GM04504 (cell line): ENCODE data around the gene FBXO34.
A peak's percentile ranks its signal among the peaks of the same experiment; 100 is the strongest.

Source experiments
- DNase-seq: peaks from one replicate; pipeline ENCODE4 v3.0.0-alpha.2; 2012; ENCODE audit warnings: low read depth

Gene FBXO34, protein sequence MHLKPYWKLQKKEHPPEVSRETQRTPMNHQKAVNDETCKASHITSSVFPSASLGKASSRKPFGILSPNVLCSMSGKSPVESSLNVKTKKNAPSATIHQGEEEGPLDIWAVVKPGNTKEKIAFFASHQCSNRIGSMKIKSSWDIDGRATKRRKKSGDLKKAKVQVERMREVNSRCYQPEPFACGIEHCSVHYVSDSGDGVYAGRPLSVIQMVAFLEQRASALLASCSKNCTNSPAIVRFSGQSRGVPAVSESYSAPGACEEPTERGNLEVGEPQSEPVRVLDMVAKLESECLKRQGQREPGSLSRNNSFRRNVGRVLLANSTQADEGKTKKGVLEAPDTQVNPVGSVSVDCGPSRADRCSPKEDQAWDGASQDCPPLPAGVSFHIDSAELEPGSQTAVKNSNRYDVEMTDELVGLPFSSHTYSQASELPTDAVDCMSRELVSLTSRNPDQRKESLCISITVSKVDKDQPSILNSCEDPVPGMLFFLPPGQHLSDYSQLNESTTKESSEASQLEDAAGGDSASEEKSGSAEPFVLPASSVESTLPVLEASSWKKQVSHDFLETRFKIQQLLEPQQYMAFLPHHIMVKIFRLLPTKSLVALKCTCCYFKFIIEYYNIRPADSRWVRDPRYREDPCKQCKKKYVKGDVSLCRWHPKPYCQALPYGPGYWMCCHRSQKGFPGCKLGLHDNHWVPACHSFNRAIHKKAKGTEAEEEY

DNA sequence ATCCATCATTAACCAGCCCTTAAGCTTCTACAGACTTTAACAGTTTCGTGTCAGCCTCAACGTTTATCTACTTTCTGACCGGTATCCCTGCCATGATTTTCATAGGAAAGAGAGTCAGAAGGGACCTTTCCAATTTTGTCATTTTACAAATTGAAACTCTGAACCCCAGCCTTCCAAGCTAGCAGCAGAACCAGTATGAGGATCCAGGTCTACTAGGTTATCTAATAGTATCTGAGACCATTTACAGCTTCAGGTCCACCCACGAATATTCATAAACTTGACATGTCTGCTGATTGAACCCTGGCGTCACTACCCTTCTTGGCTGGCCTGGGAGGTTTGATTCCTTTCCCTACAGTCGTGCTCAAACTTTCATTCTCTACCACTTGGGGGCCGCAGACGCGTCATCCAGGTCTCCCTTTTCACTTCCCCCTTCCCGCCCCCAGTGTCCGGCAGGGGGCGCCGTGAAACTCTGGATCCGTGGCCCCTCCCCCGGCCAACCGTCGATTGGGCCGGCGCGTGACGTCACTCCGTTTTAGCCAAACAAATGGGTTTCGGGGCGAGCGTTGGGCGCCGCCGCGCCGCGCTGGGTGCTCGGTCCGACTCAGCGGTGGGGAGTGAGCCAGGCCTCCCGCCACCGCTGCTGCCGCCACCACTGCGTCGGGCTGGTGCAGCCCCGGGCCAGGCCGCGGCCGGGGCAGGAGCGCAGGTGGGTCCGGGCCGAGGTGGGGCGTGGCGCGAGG lies at the start of gene FBXO34:
FBXO34 (plus strand) TSS at position 590 of the 740 bp plus-strand sequence. CDS start 78,970 bp downstream, outside the sequence.
- peak; percentile 93 for DNase-seq

DNA sequence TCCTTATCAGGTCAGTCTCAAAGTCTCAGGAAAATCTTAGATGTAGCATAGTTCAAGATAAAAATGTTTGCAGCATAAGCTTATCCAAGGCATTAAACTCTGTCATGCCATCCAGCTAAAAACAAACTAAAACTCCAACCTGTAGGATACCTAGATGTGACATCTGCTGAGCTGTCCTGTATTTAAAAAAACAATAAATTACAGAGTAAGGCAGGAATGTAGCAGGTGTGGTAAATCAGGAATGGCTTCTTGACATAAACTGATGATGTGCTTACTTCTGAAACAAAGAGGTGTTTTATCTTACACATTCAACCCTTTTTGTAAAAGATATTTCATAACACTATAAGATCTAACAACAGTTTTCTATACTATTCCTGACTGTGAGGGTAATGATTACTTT lies 49.3 kb upstream of the FBXO34 start:
- DNase-seq, result no peak

DNA sequence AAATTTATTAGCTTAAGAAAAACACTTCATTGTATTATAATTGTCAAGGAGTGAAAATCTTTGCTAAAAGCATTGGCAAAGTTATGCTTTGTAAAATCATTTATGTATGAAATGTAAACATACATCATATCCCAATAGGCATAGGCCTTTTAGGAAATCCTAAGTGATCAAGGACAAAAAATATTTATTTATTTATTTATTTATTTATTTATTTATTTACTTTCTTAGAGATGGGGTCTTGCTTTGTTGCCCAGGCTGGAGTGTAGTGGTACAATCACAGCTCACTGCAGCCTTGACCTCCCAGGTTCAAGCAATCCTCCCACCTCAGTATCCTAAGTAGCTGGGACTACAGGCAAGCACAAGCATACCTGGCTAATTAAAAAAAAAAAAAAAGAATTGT lies 47.9 kb upstream of the FBXO34 start:
- no peak for DNase-seq

DNA sequence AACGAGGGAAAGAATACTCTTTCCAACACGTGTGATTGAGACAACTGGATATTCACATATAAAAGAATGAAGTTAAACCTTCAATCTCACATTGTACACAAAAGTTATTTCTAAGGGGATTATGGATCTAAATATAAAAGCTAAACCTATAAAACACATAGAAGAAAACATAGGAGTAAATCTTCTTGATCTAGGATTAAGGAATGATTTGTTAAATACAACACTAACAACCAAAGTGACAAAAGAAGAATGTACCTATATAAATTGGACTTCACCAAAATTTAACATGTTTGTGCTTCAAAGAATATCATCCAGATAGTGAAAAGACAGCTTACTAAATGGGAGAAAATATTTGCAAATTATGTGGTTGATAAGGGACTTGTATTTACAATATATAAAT lies 43.0 kb upstream of the FBXO34 start:
- DNase-seq, result no peak

DNA sequence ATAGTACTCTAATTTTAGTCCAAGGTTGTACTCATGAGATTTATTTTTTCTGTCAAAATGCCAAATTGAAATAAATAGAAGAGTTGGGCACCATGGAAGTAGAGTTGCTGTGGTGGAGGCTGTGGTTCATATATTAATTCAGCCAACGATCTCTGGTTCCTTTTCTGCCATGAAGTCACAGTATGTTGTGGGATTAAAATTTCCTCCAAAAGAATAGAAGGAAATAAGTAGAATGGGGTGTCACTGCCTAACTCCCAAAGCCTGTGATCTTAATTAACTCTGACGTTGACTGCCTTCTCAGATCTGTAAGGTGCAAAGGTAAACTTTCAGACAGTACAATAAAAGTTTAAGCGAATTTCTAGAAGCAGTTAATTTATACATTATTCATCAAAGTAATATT lies 37.6 kb upstream of the FBXO34 start:
- DNase-seq, result no peak

DNA sequence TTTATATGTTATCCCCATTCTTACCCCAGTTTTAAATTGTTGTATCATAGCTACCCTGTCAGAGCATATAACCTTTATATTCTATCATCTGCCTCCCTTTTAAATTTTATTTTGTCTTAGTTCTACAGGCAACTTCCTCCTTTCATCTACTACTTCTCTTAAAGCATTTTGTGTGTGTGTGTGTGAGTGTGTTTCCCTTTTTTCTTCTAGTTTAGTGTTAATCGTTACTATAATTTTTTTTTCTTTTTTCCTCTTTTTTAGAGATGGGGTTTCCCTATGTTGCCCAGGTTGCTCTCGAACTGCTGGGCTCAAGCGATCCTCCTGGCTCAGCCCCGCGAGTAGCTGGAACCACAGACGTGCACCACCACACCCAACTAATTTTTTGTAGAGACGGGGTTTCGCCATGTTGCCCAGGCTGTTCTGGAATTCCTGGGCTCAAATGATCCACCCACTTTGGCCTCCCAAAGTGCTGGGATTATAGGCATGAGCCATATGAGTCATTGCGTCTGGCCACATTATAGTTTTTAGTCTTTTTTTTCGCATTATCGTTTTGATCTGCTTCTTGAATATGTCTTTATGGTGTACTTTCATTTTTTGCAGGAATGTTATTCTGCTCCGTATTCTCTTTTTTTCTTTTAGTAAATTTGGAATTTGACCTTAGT lies 33.1 kb upstream of the FBXO34 start:
- DNase-seq, result no peak

DNA sequence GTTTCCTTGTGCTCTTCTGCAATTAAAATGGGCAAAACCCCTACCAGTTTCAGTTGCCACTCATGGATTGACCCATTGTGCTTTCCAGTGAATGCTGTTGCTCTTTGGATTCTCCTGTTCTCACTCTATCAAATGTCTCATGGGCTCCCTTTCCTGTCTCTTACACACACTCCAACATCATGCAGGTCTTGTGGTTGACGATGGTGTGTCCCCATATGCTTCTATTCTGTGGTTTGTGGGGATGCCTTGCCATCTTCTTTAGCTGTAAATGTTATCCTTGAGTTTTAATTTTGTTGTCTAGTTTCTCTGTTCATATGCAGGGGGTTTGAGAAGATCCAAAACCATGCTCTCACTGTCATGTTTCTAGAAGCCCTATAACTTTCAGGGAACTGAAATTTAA lies 31.9 kb upstream of the FBXO34 start:
- no peak for DNase-seq

DNA sequence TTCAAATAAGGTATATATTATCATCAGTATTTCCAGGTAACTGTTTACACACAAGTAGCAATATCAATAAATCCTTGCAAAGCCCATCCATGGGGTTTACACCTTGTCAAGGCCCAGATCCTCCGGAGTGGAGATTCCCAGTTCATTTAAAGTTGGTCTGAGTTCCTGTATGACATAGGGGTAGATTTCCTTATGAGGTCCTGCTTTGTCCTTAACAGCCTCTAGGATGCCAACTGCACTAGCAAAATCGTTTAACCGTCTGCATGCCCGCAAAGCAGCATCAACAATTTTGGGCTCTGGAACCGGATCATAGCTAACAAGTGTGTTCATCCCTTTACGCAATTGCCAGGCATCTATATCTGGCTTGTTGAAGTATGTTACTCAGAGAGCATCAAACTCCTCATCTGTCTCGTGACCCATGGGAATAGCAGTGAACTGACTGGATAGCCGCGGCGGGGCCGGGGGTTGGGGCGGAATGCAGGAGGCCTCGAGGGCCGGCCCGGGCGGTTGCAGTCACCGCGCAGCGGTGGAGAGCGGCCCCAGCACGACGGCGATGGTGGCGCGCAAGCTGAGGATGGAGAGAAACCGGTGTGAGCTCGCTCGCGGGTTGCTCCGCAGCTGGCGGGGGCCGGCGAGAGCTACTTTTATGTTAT lies 30.6 kb upstream of the FBXO34 start:
- no peak for DNase-seq

DNA sequence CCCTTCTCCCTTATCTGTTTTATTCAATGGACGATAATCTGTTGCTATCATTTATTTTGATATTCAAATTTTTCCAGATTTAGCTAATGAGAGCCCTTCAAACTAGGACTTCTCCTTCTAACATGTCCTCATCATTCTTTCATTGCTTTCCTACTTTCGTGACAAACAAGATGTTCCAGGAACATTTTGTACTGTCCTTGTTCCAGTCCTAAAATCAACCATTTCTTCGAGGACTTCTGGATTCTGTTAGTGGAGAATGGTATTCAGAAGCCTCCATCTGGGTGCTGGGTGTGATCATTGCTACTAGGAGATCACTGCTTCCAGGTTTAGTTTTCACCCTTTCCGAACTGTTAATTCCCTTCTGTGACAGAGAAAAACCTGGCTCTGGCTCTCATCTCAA lies 29.5 kb upstream of the FBXO34 start:
- no peak for DNase-seq

DNA sequence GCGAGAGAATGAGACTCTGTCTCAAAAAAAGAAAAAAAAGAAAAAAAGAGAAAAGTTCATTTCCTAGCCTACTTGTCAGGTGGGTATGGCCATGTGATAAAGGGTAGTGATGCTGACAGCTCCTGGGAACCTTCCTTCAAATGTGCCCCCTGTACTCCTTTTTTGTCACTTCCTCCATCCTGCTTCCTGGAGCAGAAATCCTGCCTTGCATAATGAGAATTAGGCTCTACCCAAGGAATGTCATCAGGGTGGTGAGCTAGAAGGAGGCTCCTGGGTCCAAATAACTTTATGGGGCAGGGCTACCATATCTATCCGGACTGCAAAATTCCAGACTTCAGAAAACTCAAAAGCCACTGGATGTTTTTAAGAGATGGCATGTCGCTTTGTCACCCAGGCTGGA lies 27.8 kb upstream of the FBXO34 start:
- DNase-seq, result no peak

DNA sequence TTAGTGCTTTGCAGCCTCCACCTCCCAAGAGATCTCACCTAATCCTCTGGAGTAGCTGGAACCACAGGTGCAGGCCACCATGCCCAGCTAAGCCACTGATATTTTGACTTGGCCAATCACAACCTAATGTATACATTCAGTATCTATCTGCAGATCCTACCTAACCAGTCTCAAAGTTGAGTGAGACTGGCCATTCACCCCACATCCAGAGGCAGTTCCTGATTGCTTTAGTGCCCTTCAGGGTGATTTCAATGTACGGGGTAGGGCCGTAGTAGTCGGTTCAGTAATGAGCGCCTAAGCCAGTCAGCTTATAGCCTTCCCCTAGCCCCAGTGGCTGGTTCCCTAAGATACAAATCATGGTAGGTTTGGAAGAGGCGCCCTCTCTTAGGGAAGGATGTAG lies 27.4 kb upstream of the FBXO34 start:
- no peak for DNase-seq

DNA sequence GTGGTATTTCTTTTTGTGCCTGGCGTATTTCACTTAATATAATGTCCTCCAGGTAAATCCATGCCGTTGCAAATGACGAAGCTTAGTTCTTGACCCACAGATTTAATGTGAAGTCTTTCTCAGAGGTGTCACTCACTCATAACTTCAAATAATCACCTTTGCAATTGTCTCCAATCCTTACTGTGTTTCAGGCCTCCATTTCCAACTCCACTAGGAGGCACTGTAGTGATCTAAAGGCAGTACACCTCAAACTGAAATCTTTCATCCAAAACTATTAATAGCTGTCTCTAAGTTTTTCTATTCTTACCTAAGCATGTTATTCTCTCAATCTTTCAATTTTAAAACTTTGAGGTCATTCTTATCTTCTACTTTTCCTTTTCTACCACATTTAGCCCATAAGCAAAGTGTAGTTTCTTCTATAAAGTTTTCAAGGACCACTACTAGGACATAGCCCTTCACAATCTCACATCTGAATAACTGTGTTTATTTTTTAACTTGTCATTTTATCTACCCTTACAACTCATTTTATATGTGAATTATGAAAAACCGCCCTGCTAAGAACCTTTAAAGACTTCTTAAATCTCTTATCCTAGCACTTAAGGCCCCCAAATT lies 25.5 kb upstream of the FBXO34 start:
- peak; percentile 8 for DNase-seq

DNA sequence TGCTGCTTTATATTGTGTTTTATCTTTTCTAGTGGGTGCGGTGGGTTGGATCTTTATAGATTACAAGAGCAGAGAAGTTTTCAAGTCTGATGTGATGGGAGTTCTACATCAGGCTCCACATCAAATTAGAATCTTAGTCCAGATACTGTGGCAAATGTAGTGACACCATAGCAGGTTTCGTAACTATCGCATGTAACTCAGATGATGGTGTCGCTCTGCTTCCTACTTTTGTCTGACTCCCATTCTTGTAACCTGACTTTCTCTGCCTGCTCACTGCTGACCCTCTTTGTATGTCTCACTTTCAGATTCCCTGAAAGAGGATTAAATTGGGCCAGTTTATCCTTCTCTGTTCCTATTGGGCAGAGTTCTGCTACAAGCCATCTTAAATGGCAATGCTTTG lies 22.8 kb upstream of the FBXO34 start:
- DNase-seq, result no peak

DNA sequence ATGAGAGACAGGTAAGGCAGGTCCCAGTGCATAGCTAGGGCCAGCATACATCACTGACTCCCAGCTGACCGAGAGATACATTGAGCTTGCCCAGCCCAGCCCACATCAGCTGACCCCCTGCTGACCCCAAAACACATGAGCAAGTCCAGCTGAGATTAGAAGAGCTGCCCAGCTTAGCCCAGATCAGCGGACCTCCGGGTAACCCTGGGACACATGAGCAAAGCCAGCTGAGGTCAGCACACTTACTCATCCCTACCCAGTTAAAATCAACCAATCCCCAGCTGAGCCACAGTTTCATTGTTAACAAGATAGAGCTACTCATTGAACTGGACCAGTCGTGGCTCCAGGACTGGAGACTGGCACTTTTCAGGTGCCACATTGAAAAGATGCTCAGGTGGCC lies 21.8 kb upstream of the FBXO34 start:
- no peak for DNase-seq

DNA sequence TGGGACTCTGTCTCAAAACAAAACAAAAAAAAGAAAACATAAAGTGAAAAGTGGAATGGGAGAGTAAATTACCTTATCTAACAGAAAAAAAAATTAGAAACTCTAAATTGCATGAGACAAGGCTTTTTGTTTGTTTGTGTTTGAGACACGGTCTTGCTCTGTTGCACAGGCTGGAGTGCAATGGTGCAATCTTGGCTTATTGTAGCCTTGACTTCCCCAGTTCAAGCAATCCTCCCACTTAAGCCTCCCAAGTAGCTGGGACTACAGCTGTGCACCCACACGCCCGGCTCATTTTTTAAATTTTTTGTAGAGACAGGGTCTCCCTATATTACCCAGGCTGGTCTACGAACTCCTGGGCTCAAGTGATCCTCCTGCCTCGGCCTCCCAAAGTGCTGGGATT lies 17.9 kb upstream of the FBXO34 start:
- DNase-seq, result no peak

DNA sequence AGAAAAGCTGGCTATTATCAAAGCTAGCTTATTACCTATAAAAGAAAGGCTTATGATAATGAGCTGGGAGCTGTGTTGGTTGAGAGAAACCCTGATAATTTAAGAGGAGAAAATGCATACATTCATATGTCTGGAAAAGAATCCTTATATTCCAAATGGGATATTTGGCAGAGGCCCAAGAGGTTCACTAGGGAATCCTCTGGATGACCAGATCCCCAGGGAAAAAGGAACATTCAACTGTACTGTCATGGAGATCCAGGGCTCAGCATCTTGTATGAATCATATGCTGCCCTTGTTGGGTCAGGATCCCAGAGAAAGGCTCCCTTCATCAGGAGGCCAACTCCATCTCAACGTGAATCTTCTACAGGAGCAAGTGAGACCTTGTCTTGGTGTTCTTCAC lies 16.6 kb upstream of the FBXO34 start:
- no peak for DNase-seq

DNA sequence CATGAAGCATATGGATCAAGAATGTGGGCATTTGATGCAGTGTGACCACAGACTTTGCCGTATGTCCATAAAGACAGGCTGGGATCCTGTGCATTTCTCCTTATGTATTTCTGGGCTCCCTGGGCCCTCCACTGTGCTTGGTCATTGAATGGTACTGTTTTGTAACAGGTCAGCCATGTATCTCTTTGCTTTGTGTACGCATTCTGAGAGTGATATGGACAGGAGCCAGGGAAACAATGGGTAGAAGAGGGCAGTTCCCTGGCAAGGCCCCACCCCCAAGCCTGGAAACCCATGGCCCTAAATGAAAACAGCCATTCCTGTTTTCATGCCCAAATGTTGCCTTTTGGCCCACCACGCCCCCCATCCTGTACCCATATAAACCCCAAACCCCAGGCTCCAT lies 15.2 kb upstream of the FBXO34 start:
- DNase-seq, result no peak

DNA sequence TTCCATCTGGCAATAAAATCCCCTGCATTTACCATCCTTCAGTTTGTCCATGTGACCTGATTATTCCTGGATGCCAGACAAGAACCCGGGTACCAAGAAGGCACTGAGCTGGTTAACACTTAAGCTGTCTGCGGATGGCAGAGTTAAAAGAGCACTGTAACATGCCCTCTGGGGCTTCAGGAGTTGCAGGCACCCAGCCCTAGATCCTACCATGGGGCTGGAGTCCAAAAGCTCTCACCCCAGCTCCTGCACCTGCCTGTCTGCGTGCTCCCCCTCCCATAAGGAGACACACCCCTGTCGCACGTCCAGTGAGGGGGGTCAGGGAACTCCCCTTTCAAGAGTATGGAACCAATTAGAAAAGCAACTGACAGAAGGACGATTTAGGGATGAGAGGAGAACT lies 14.6 kb upstream of the FBXO34 start:
- no peak for DNase-seq

DNA sequence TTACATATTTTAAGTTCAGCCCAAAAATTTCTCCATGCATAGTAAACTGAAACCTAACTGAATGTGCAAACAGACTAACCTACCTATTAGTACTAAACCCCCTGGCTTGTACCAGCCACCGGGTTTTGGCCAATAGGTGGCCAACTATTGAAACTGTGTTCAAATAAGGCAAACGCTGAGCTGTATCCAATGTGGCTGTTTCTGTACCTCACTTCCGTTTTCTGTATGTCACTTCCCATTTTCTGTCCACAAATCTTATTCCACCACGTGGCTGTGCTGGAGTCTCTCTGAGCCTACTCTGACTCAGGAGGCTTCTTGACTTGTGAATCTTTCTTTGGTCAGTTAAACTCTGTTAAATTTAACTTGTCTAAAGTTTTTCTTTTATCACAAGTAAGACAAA lies 6.0 kb upstream of the FBXO34 start:
- DNase-seq, result no peak

DNA sequence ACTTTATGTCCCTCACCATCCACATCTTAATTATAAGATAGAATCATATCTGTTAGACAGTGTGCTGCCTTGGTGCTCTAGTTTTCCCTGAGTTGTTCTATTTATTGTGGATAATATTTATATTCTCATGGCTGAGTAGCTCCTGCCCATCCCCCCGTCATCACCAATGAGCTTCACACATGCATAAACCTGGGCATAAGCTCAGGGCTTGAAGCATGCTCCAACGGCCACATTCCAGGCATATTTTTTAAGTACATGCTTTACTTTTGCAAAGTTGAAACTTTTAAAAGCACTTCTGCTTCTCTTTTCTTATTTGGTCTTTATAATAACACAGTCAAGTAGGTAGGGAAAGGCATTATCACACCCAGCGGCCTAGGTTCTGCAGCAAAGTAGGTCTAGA lies 3.4 kb upstream of the FBXO34 start:
- no peak for DNase-seq

DNA sequence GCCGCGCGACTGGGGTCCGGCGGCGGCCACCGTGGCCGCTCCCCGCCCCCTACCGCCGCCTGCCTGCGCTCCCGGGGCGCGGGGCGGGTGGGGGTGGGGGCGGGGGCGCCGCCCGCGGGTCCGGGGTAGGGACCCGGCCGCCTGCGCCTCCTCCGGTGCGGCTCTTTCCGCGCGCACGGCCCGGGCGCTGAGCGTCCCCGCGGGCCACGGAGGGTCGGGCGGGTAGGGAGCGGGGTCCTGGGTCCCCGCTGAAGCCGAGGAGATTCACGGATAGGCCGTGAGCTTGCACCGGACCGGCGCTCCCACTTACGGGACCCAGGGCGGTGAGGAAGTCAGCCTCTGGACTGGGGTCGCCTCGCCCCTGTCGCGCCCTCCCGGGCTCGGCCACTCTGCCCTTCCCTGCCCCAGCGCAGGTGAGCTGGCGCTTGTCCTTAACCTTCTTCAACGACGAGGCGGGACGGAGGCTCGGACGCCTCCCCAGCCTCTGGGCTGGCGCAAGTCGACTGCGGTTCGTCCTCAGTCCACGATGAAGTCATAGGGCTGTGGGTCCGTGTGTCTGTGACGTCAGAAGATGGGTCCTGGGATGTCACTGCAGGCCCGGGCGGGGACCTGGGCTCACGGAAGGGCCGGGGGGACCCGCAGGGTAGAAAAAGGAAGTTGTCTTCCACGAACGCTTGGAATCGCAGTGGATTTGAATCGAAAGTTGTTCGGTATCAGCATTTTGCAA lies 514 bp downstream of the FBXO34 start:
- DNase-seq, result peak; percentile 43
